Caco-2 (cell line): ENCODE results near the gene WNK1. TPM values are rescaled to one million over a fixed set of nuclear protein-coding genes. Genes with fewer than 3 reads are reported as not detected.

Experiments
- BruUV-seq: library from RNA; stranded (reverse); fragments of 400-500 nt; replicated peaks from 2 replicates; lab custom pipeline; 2021; lab: Mats Ljungman, UMichigan
- CTCF ChIA-PET: fragments of 300-600 bp; sonication (Branson Sonifier 250); formaldehyde crosslinking; loops from one replicate; lab custom pipeline; 2022; ENCODE audit warnings: antibody characterized with exemption; lab: Charles Lee
- POLR2A ChIA-PET: fragments of 300-600 bp; sonication (Branson Sonifier 250); formaldehyde crosslinking; loops from one replicate; lab custom pipeline; 2022; ENCODE audit warnings: antibody characterized with exemption; lab: Charles Lee
- DNase-seq, 2 experiments: peaks; one replicate each; pipeline versions ENCODE4 v3.0.0 to v3.0.0-alpha.2; 2020 to 2022
- H3K27me3 ChIP-seq: replicated peaks from 2 replicates; pipeline ENCODE4 v1.6.0; 2011; ENCODE audit warnings: low read length; ENCODE audit not compliant: control insufficient read depth, insufficient read depth
- H3K36me3 ChIP-seq: 2 replicates; pipeline ENCODE4 v1.5.1; 2011; ENCODE audit warnings: low read length; ENCODE audit not compliant: control insufficient read depth, insufficient read depth
- H3K4me1 ChIP-seq: fragments of 250-450 bp; sonication (Bioruptor Pico); 2 replicates; pipeline ENCODE4 v1.5.1; 2020; ENCODE audit warnings: mild to moderate bottlenecking
- H3K4me3 ChIP-seq: 2 replicates; pipeline ENCODE4 v1.5.1; 2011; ENCODE audit warnings: low read depth, mild to moderate bottlenecking, control low read depth, low read length
- H3K9me3 ChIP-seq: fragments of 250-450 bp; sonication (Bioruptor Pico); 2 replicates; pipeline ENCODE4 v1.5.1; 2020; ENCODE audit warnings: mild to moderate bottlenecking, moderate library complexity
- H3K27ac Mint-ChIP-seq: one replicate; pipeline ENCODE4 v1.8.0; 2022; ENCODE audit warnings: mixed read lengths; ENCODE audit not compliant: unreplicated experiment
- H3K27me3 Mint-ChIP-seq: one replicate; pipeline ENCODE4 v1.8.0; 2022; ENCODE audit warnings: mixed read lengths; ENCODE audit not compliant: insufficient read depth, unreplicated experiment
- H3K36me3 Mint-ChIP-seq: one replicate; pipeline ENCODE4 v1.8.0; 2022; ENCODE audit warnings: mild to moderate bottlenecking, mixed read lengths; ENCODE audit not compliant: insufficient read depth, unreplicated experiment
- H3K4me1 Mint-ChIP-seq: one replicate; pipeline ENCODE4 v1.8.0; 2022; ENCODE audit warnings: low read depth, mixed read lengths; ENCODE audit not compliant: unreplicated experiment
- H3K4me3 Mint-ChIP-seq: one replicate; pipeline ENCODE4 v1.8.0; 2022; ENCODE audit warnings: mild to moderate bottlenecking, moderate library complexity, mixed read lengths; ENCODE audit not compliant: unreplicated experiment
- H3K9me3 Mint-ChIP-seq: one replicate; pipeline ENCODE4 v1.8.0; 2022; ENCODE audit warnings: mixed read lengths; ENCODE audit not compliant: unreplicated experiment
- CTCF ChIP-seq, 2 experiments: fragments of 200-600 bp in 1 of 2; IDR thresholded peaks; 1 replicate in 1 of 2; 2 replicates in 1 of 2; pipeline versions ENCODE4 v1.5.1 to v1.8.0; 2011 to 2022; ENCODE audit warnings: antibody characterized with exemption in 1 of 2, control low read depth in 1 of 2, inconsistent platforms in 1 of 2, low read depth in 1 of 2, low read length in 1 of 2, mild to moderate bottlenecking in 1 of 2, moderate library complexity in 1 of 2; ENCODE audit not compliant: insufficient read depth in 1 of 2, severe bottlenecking in 1 of 2, unreplicated experiment in 1 of 2
- intact Hi-C: fragments of 100-400 bp; cut with micrococcal nuclease; formaldehyde crosslinking; loops from one replicate; pipeline ENCODE4 v1.10.0; 2022; ENCODE audit not compliant: unreplicated experiment
- total RNA-seq: library from RNA; stranded (reverse); gene quantifications from 2 replicates; pipeline ENCODE4 v1.2.3, GENCODE V29; 2022

Gene WNK1
- total RNA-seq, 1 experiment from 2014 or later, result 224 TPM

GRCh38 chr12:904010-904414 lies 151.6 kb downstream of the WNK1 start:
- CTCF ChIA-PET, result no interaction called here
- TF ChIP-seq CTCF (IDR thresholded peaks at IDR 0.05; ENCODE audit: insufficient read depth in 1 of 2, low read depth in 1 of 2, low read length in 1 of 2, severe bottlenecking in 1 of 2, unreplicated experiment in 1 of 2), result no peak
- Mint-ChIP-seq H3K4me3 (no peak overlapping the region), H3K9me3 (no peaks in the 10 kb centered on the region), H3K4me1 (no peaks in the 10 kb centered on the region), H3K27ac (no peak overlapping the region), H3K36me3 (peaks cover 100% of the 10 kb centered on the region), H3K27me3 (no peaks in the 10 kb centered on the region)
- BruUV-seq, result no TSS peak
- Histone ChIP-seq H3K9me3 (no peaks in the 10 kb centered on the region), H3K4me1 (no peaks in the 10 kb centered on the region), H3K4me3 (no peak overlapping the region), H3K27me3 (no peaks in the 10 kb centered on the region), H3K36me3 (peaks cover 6% of the 10 kb centered on the region)
- intact Hi-C loops, result no loop called here
- POLR2A ChIA-PET, result no interaction called here
- no peak for DNase-seq

DNA sequence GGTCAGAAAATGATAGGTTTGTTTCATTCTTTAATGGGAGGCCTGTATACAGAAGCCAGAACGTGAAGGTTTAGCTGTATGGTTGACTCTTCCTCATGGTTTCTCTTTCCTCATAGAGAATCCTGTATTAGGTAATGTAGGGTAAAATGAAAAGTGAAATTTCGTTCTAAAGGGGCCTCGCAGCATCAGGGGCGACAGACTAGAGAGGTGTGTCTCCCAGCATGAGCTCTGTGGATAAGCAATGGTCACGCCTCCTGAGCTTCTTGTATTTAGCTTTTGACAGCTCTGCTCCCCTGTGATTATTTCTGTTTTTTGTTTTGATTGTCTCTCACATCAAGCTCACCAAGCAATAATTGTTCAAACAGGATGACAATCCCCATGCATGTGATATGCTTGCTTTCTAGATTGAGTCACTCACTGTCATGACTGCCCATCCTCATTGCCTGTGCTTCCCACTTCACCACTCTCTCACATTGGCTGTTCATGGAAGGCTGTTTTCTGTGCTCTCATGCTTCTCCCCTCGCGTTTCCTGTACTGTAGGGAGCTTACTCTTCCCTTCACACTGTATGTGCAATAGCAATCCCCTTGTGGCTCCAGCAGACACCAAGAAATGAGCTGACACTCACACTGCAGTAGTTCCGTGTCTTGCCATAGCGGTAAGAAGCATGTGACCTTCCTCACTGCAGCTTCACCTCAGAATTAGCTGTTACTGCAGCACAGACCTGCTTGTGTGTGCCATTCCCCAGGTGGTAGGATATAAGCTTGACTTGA lies 153.1 kb downstream of the WNK1 start:
- Histone ChIP-seq H3K27me3 (no peaks in the 10 kb centered on the region), H3K36me3 (peaks cover 2% of the 10 kb centered on the region; the same call in 1 of the 2 replicates), H3K9me3 (no peaks in the 10 kb centered on the region), H3K4me3 (no peak overlapping the region), H3K4me1 (no peaks in the 10 kb centered on the region)
- Mint-ChIP-seq H3K4me1 (no peaks in the 10 kb centered on the region), H3K4me3 (no peak overlapping the region), H3K36me3 (peaks cover 100% of the 10 kb centered on the region), H3K9me3 (no peaks in the 10 kb centered on the region), H3K27ac (no peak overlapping the region), H3K27me3 (no peaks in the 10 kb centered on the region)
- intact Hi-C loops, result no loop called here
- DNase-seq, result no peak
- ChIA-PET CTCF (no interaction called here), POLR2A (no interaction called here)
- TF ChIP-seq CTCF (IDR thresholded peaks at IDR 0.05; ENCODE audit: insufficient read depth in 1 of 2, low read depth in 1 of 2, low read length in 1 of 2, severe bottlenecking in 1 of 2, unreplicated experiment in 1 of 2), result no peak
- no TSS peak for BruUV-seq

GRCh38 chr12:906062-906585 lies 153.7 kb downstream of the WNK1 start:
- Mint-ChIP-seq H3K4me1 (no peaks in the 10 kb centered on the region), H3K27me3 (no peaks in the 10 kb centered on the region), H3K9me3 (no peaks in the 10 kb centered on the region), H3K27ac (no peak overlapping the region), H3K4me3 (no peak overlapping the region), H3K36me3 (peaks cover 99% of the 10 kb centered on the region)
- Histone ChIP-seq H3K4me1 (no peaks in the 10 kb centered on the region), H3K36me3 (peaks cover 2% of the 10 kb centered on the region; the same call in 1 of the 2 replicates), H3K27me3 (no peaks in the 10 kb centered on the region), H3K4me3 (no peak overlapping the region), H3K9me3 (no peaks in the 10 kb centered on the region)
- intact Hi-C loops, result no loop called here
- no peak for DNase-seq
- ChIA-PET POLR2A (no interaction called here), CTCF (no interaction called here)
- TF ChIP-seq CTCF (IDR thresholded peaks at IDR 0.05; ENCODE audit: insufficient read depth in 1 of 2, low read depth in 1 of 2, low read length in 1 of 2, severe bottlenecking in 1 of 2, unreplicated experiment in 1 of 2), result no peak
- BruUV-seq, result no TSS peak
